ENCODE results near the gene MYH10.

DNA sequence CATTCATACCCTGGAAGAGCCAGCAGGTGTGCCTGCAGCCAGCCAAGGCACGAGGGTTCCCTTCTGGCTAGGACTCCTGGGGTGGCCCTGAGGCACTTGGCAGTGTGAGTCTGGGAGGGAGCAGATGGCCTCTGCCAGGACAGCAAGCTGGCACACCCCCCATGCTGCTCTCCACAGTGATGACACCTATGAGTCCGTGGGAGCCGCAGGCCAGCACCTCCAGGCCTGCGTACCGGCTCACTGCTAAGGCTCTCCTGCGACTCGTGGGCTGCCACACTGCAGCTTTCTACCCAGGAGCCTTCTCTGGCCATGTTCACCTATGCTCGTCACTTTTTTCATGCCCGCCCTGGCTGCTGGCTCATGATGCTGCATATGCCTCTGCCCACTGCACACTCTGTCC, 126.7 kb downstream of the MYH10 start:
- TF ChIP-seq POLR2AphosphoS5 (IDR thresholded peaks at IDR 0.05; ENCODE audit: insufficient read depth in 1 of 2, low read depth in 1 of 2) (no peak), POLR2A (IDR thresholded peaks at IDR 0.05) (no peak)
